ENCODE results near the gene CLSTN3.

CLSTN3 gene

DNA sequence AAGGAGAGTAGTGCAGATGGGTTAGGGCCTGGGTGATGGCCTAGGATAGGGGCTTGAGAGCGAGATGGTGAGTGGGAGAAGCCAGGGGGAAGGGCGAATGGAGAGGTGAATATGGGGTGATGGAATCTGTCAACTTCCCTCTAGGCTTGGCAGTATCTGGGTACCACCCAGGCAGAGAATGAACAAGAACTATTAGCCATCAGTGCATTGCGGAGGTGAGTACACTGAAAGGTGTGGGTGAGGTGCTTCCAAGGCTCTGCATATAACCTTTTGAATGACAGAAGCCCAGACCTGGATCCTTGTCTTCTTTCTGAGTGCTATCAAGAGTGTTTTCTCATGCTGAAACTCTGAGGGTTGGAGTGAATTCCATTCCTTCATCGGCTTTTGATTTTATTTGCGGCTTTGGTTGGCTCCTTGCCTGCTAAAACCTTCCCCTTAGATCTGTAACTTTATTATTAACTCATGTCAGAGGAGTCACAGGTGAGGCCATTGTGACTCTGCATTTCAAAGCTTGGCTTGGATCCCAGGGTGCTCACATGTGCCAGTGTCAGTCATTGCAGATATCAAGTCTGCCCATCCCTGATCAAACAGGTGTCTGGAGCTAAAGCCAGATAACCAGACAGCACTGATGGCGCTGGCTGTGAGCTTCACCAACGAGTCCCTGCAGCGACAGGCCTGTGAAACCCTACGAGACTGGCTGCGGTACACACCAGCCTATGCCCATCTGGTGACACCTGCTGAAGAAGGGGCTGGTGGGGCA, 77.9 kb downstream of the CLSTN3 start:
- TF ChIP-seq GLIS2 (tag by site-specific recombination; IDR thresholded peaks at IDR 0.05) (no peak), ZNF830 (tag by site-specific recombination; IDR thresholded peaks at IDR 0.05; ENCODE audit: low read depth) (no peak), ZNF132 (tag by site-specific recombination; IDR thresholded peaks at IDR 0.05; ENCODE audit: borderline replicate concordance) (no peak), ZNF558 (tag by site-specific recombination; IDR thresholded peaks at IDR 0.05) (no peak), ZNF248 (tag by site-specific recombination; IDR thresholded peaks at IDR 0.05) (no peak)
- no peaks in the 10 kb centered on the region for H3K9me3 ChIP-seq (ENCODE audit: control insufficient read depth, insufficient read depth, low read depth, low read length)
- CTCF ChIA-PET: no interaction called here
- no peak overlapping the region for H3K4me3 ChIP-seq (ENCODE audit: low read depth, low read length)
- POLR2A ChIA-PET: no interaction called here
- no peak overlapping the region for H3K27ac ChIP-seq (ENCODE audit: extremely low read depth, low read depth, low read length)
- H3K36me3 ChIP-seq (ENCODE audit: control insufficient read depth in 2 of 2, insufficient read depth in 1 of 2, low read length in 2 of 2): peaks cover 82 to 86% of the 10 kb centered on the region in 2 experiments
- H3K4me1 ChIP-seq (ENCODE audit: control insufficient read depth, insufficient read depth, low read length): no peaks in the 10 kb centered on the region

Data from HEK293 (cell line).